ENCODE results near the gene ANKRD16. TPM values are rescaled to one million over a fixed set of nuclear protein-coding genes. Genes with fewer than 3 reads are reported as not detected.

Gene ANKRD16
- total and polyA plus RNA-seq, 4 donors = 10.1 to 15.5 (median 12.9) TPM

Other genes with a start within 250 kb of the ANKRD16 start
- 10 to 100 TPM; 14.3 to 14.8 TPM for gene ASB13, start 223.3 kb downstream of the ANKRD16 start, total RNA-seq
- gene ASB13, start 223.3 kb downstream of the ANKRD16 start, polyA plus RNA-seq (ENCODE audit: insufficient read length in 2 of 2) = 10 to 100 TPM; 32.4 to 35.8 TPM
- 10 to 100 TPM; 71.5 to 93.3 TPM for gene TASOR2, start 205.1 kb downstream of the ANKRD16 start, total RNA-seq
- gene TASOR2, start 205.1 kb downstream of the ANKRD16 start, polyA plus RNA-seq (ENCODE audit: insufficient read length in 2 of 2) = 10 to 100 TPM; 27.5 to 32.1 TPM
- gene GDI2, start 76.5 kb downstream of the ANKRD16 start, total RNA-seq = 100 to 1,000 TPM; 222 to 339 TPM
- 100 to 1,000 TPM; 186 to 221 TPM for gene GDI2, start 76.5 kb downstream of the ANKRD16 start, polyA plus RNA-seq (ENCODE audit: insufficient read length in 2 of 2)
- 10 to 100 TPM; 52.8 to 95.5 TPM for gene FBH1, start 350 bp upstream of the ANKRD16 start, total RNA-seq
- 10 to 100 TPM; 57.6 to 74.0 TPM for gene FBH1, start 350 bp upstream of the ANKRD16 start, polyA plus RNA-seq (ENCODE audit: insufficient read length in 2 of 2)
- 1 to 10 TPM in 1 of 2 donors, under 1 TPM in 1; 0.89 to 2.1 TPM for gene IL15RA, start 87.7 kb upstream of the ANKRD16 start, total RNA-seq
- gene IL15RA, start 87.7 kb upstream of the ANKRD16 start, polyA plus RNA-seq (ENCODE audit: insufficient read length in 2 of 2) = under 1 TPM; 0.81 to 0.84 TPM
- gene IL2RA, start 172.5 kb upstream of the ANKRD16 start, total RNA-seq = under 1 TPM in 1 of 2 donors, not detected in 1; 0.10 TPM
- not detected for gene IL2RA, start 172.5 kb upstream of the ANKRD16 start, polyA plus RNA-seq (ENCODE audit: insufficient read length in 2 of 2)
- gene RBM17, start 199.1 kb upstream of the ANKRD16 start, total RNA-seq = 10 to 100 TPM; 48.2 to 66.1 TPM
- 100 to 1,000 TPM; 127 to 149 TPM for gene RBM17, start 199.1 kb upstream of the ANKRD16 start, polyA plus RNA-seq (ENCODE audit: insufficient read length in 2 of 2)

All from spinal cord (tissue), 4 donors.